Activated CD4-positive, alpha-beta memory T cell treated with anti-CD3 and anti-CD28 coated beads, Interleukin-2, amount 10 ng/mL, durations not matched to agents 7 days and 5 days (primary cell): ENCODE data around the gene ARHGAP26. TPM values are rescaled to one million over a fixed set of nuclear protein-coding genes. Genes with fewer than 3 reads are reported as not detected.
A peak's percentile ranks its signal among the peaks of the same experiment; 100 is the strongest.

Experiments
- CTCF ChIA-PET: fragments of 350-600 bp; sonication (Branson Sonifier 250); formaldehyde crosslinking; loops from one replicate; lab custom pipeline; 2021; ENCODE audit warnings: antibody characterized with exemption, inconsistent platforms; lab: Charles Lee
- POLR2A ChIA-PET: fragments of 350-600 bp; sonication (Branson Sonifier 250); formaldehyde crosslinking; loops from one replicate; lab custom pipeline; 2021; ENCODE audit warnings: antibody characterized with exemption; lab: Charles Lee
- DNase-seq: peaks from one replicate; pipeline ENCODE4 v3.0.0-alpha.2; 2020
- H3K27ac Mint-ChIP-seq: one replicate; pipeline ENCODE4 v1.8.0; 2021; ENCODE audit warnings: mild to moderate bottlenecking, mixed read lengths
- H3K27me3 Mint-ChIP-seq: one replicate; pipeline ENCODE4 v1.8.0; 2021; ENCODE audit warnings: mixed read lengths
- H3K36me3 Mint-ChIP-seq: one replicate; pipeline ENCODE4 v1.8.0; 2021; ENCODE audit warnings: low read depth, mixed read lengths
- H3K4me1 Mint-ChIP-seq: one replicate; pipeline ENCODE4 v1.8.0; 2021; ENCODE audit warnings: mixed read lengths
- H3K4me3 Mint-ChIP-seq: one replicate; pipeline ENCODE4 v1.8.0; 2021; ENCODE audit warnings: mild to moderate bottlenecking, mixed read lengths
- H3K9me3 Mint-ChIP-seq: one replicate; pipeline ENCODE4 v1.8.0; 2021; ENCODE audit warnings: mixed read lengths
- total RNA-seq, 2 experiments: library from RNA; stranded (reverse); gene quantifications; one replicate each; pipeline ENCODE4 v1.2.3, GENCODE V29; 2021

Gene ARHGAP26
- total RNA-seq, 2 experiments from 2014 or later: 14.8 to 17.1 TPM

DNA sequence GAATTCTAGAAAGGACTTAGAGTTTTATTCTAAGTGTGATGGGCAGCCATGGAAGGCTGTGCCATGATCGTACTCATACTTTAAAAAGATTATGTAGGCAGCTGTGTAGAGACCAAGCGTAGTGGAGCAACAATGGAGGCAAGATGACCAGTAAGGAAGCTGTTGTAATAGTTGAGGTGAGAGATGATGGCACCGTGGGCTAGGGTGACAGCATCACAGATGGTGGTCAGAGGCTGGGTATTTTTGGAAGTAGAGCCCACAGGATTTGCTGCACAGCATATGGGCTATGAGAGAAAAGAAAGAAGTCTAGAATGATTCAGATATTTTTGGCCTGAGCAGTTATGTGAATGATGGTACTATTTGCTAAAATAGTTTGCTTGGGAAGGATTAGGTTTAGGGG is 7.7 kb downstream of the ARHGAP26 start:
- no peaks in the 10 kb centered on the region for H3K9me3 Mint-ChIP-seq
- ChIA-PET CTCF (interaction anchor here (1.0 kb wide), 1 partner anchor 8 kb away, joined by 3 read pairs; no protein-coding TSS in a partner anchor), POLR2A (no interaction called here)
- no peaks in the 10 kb centered on the region for H3K36me3 Mint-ChIP-seq
- H3K4me3 Mint-ChIP-seq: no peak overlapping the region
- H3K4me1 Mint-ChIP-seq: peaks cover 36% of the 10 kb centered on the region
- no peaks in the 10 kb centered on the region for H3K27me3 Mint-ChIP-seq
- no peak for DNase-seq
- no peak overlapping the region for H3K27ac Mint-ChIP-seq

DNA sequence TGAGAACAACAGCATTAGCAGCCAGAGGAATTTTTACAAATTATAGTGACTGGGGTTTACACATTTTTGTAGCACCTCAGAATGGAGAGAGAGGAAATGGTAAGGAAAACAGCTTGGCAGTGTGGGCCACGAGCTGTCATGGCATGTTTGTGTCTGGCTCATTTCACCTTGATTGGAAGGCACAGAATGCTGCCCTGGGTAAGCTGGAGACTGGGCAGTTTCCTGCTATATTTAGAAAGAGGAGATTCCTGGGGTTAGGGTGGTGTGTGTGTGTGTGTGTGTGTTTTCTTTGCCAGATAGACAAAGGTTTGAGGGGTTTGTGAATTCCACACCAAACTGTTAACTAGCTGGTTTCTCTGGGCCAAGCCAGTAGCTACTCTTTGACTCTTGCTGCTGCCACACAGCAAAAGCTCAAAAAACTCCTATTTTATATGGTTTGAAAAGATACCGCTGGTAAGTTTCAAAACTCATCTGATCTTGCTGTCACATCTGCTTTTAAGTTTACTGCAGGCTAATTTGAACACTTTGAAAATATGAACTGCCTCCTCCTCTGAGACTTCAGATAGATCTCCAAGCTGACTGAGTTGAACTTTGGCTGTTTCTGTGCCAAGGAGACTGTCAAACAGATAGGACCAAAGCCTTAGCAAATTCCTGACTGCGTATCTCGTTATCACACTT is 9.1 kb downstream of the ARHGAP26 start:
- no peak for DNase-seq
- Mint-ChIP-seq H3K9me3 (no peaks in the 10 kb centered on the region), H3K36me3 (no peaks in the 10 kb centered on the region), H3K27me3 (no peaks in the 10 kb centered on the region), H3K27ac (no peak overlapping the region), H3K4me3 (no peak overlapping the region), H3K4me1 (peaks cover 45% of the 10 kb centered on the region)
- ChIA-PET CTCF (interaction anchor here (1.3 to 2.0 kb wide), 3 partner anchors 31 to 109 kb away, joined by 5 read pairs; no protein-coding TSS in a partner anchor), POLR2A (interaction anchor here (0.9 to 2.3 kb wide), 2 partner anchors 8 to 21 kb away, joined by 3 to 6 read pairs; no protein-coding TSS in a partner anchor)

GRCh38 chr5:142780871-142781270 is 10.7 kb downstream of the ARHGAP26 start:
- H3K4me1 Mint-ChIP-seq: peaks cover 59% of the 10 kb centered on the region
- H3K36me3 Mint-ChIP-seq: no peaks in the 10 kb centered on the region
- no peak overlapping the region for H3K27ac Mint-ChIP-seq
- no peaks in the 10 kb centered on the region for H3K9me3 Mint-ChIP-seq
- ChIA-PET CTCF (no interaction called here), POLR2A (no interaction called here)
- DNase-seq: no peak
- H3K4me3 Mint-ChIP-seq: no peak overlapping the region
- no peaks in the 10 kb centered on the region for H3K27me3 Mint-ChIP-seq

DNA sequence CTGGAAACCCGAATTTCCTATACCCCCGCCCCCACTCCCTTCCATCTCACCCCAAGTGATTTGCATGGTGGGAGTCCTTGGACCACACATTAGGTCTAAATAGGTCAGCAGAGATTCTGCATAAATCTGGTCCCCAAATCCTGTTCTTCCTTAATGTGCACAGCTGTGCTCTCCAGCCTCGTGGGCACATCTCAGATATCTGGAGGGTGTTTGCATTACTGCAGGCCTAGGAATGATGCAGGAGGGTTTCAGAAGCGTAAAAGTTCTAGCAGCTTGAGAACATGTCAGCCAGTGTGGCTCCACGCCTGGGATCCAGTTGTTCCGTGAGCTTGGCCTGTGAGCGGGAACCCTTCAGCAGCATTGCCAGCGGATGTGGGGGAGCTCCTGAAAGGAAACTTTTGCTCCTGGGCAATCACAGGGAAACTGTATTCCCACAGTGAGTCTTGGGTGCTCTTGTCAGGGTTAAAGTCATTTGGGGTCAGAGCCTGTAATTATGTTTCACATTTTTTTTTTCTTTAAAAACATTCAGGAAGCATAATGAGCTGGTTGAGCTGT is 12.9 kb downstream of the ARHGAP26 start:
- peak overlapping the region; percentile 81 for H3K27ac Mint-ChIP-seq
- H3K4me3 Mint-ChIP-seq: no peak overlapping the region

DNA sequence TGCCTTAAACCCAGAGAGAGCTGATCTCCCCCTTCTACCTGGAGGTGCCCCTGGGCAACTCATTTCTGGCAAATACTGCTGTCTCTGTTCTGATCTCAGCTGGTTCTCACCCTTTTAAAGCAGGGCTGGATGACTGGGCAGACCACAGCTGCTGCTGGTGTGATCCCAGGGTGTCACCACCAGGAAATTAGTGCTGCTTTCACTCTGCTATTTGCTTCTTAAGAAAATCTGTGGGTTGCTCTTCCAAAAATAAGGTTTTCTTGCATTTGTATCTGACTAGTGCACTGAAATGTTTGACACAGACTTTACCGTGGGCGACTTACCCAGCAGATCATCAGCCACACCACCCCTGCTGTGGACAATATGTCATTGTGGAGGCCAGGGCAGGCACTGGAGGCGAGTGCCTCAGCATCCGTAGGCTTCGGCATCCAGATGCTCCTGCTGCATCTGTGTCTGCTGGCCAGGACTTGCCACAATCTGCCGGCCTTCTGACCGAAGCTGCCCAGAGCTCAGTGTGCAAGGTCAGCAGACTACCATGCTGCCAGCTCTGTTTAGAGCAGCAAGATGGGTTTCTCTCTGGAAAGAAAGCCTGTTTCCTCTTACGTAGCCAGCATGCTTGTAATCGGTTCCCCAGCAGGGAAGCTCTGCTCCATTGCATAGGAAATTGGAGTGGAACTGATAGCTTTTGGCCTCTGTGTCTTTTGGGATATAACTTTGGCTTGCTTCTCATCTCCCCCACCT is 13.6 kb downstream of the ARHGAP26 start:
- Mint-ChIP-seq H3K9me3 (no peaks in the 10 kb centered on the region), H3K27me3 (no peaks in the 10 kb centered on the region), H3K27ac (peak overlapping the region; percentile 81), H3K4me1 (peaks cover 61% of the 10 kb centered on the region), H3K4me3 (peak overlapping the region; percentile 63), H3K36me3 (peaks cover 3% of the 10 kb centered on the region)
- ChIA-PET CTCF (interaction anchor here (0.7 to 3.4 kb wide), 13 partner anchors 9 to 105 kb away, joined by 3 to 48 read pairs (median 4); partner anchors contain the start of gene ARHGAP26), POLR2A (interaction anchor here (0.8 to 4.2 kb wide), 10 partner anchors 12 to 621 kb away, joined by 3 to 43 read pairs (median 4); partner anchors contain the start of gene ARHGAP26)
- DNase-seq: peak; percentile 74

More for the DNA sequence above, 12.9 kb downstream of the ARHGAP26 start:
- POLR2A ChIA-PET: interaction anchor here (0.8 to 4.2 kb wide), 7 partner anchors 11 to 622 kb away, joined by 3 to 43 read pairs (median 4); partner anchors contain the start of gene ARHGAP26
- CTCF ChIA-PET: interaction anchor here (0.7 to 3.4 kb wide), 11 partner anchors 10 to 105 kb away, joined by 3 to 48 read pairs (median 4); partner anchors contain the start of gene ARHGAP26
- no peaks in the 10 kb centered on the region for H3K27me3 Mint-ChIP-seq
- peaks cover 3% of the 10 kb centered on the region for H3K36me3 Mint-ChIP-seq
- no peak for DNase-seq
- H3K4me1 Mint-ChIP-seq: peaks cover 63% of the 10 kb centered on the region
- no peaks in the 10 kb centered on the region for H3K9me3 Mint-ChIP-seq

- peaks cover 3% of the 10 kb centered on the region for H3K36me3 Mint-ChIP-seq
- peak overlapping the region; percentile 63 for H3K4me3 Mint-ChIP-seq
- CTCF ChIA-PET: interaction anchor here (0.8 to 3.4 kb wide), 6 partner anchors 13 to 83 kb away, joined by 4 to 48 read pairs (median 4); partner anchors contain the start of gene ARHGAP26
- H3K4me1 Mint-ChIP-seq: peaks cover 54% of the 10 kb centered on the region
- no peaks in the 10 kb centered on the region for H3K9me3 Mint-ChIP-seq
- H3K27ac Mint-ChIP-seq: peak overlapping the region; percentile 81
- no peaks in the 10 kb centered on the region for H3K27me3 Mint-ChIP-seq
- POLR2A ChIA-PET: interaction anchor here (1.0 to 4.2 kb wide), 9 partner anchors 13 to 224 kb away, joined by 3 to 43 read pairs (median 4); partner anchors contain the start of gene ARHGAP26
- no peak for DNase-seq
Observed at GRCh38 chr5:142784401-142784955, 14.3 kb downstream of the ARHGAP26 start.

DNA sequence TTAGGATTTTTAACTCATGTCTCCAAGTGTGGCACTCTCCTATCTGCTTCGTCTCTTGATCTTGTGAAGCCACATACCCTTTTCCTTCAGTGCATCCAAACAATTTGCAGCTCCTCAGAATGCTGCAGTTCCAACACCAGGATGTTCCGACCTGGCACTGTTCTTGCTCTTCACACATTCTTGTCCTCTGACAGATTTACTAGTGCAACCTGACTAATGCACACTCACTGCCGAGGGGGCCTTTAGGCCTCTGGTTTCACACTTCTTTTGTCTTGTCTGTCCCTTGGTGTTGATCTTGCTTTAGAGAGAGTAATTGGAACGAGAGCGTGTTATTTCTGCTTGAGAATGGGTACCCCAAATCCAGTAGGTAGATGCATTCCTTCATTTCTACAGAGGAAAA is 15.0 kb downstream of the ARHGAP26 start:
- CTCF ChIA-PET: interaction anchor here (0.9 to 3.4 kb wide), 6 partner anchors 12 to 82 kb away, joined by 3 to 48 read pairs (median 4); partner anchors contain the start of gene ARHGAP26
- H3K4me1 Mint-ChIP-seq: peaks cover 50% of the 10 kb centered on the region
- no peaks in the 10 kb centered on the region for H3K9me3 Mint-ChIP-seq
- H3K4me3 Mint-ChIP-seq: no peak overlapping the region
- peaks cover 3% of the 10 kb centered on the region for H3K36me3 Mint-ChIP-seq
- POLR2A ChIA-PET: interaction anchor here (1.7 to 4.2 kb wide), 3 partner anchors 14 to 44 kb away, joined by 3 to 43 read pairs (median 27); partner anchors contain the start of gene ARHGAP26
- no peak for DNase-seq
- no peak overlapping the region for H3K27ac Mint-ChIP-seq
- no peaks in the 10 kb centered on the region for H3K27me3 Mint-ChIP-seq

DNA sequence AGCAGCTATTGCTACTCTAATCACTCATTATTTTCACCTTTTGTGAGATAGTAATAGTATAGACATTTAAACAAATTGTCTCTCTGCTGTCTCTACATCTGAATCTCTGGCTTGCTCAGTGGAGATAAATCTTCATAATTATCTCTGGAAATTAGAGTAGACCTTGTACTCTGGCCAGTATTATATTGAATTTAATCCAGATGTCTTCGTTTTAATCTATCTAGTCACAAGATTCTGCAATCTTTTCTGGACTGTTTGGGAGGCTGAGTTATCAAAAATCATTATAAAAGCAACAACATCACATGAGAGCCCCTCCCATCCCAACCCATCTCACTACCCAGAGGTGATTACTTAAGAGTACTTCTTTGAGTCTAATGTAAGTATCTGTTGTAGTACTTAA is 19.0 kb downstream of the ARHGAP26 start:
- ChIA-PET POLR2A (no interaction called here), CTCF (interaction anchor here (0.6 kb wide), 1 partner anchor 19 kb away, joined by 4 read pairs; the partner anchor contains the start of gene ARHGAP26)
- Mint-ChIP-seq H3K36me3 (peaks cover 3% of the 10 kb centered on the region), H3K27ac (no peak overlapping the region), H3K27me3 (no peaks in the 10 kb centered on the region), H3K9me3 (no peaks in the 10 kb centered on the region), H3K4me1 (peaks cover 23% of the 10 kb centered on the region), H3K4me3 (no peak overlapping the region)
- no peak for DNase-seq

GRCh38 chr5:142792012-142792864 is 22.1 kb downstream of the ARHGAP26 start:
- Mint-ChIP-seq H3K27me3 (no peaks in the 10 kb centered on the region), H3K36me3 (peaks cover 4% of the 10 kb centered on the region), H3K4me3 (no peak overlapping the region), H3K9me3 (no peaks in the 10 kb centered on the region), H3K27ac (no peak overlapping the region), H3K4me1 (peaks cover 20% of the 10 kb centered on the region)
- ChIA-PET POLR2A (no interaction called here), CTCF (interaction anchor here (1.2 to 1.3 kb wide), 2 partner anchors 9 to 21 kb away, joined by 3 read pairs; no protein-coding TSS in a partner anchor)
- DNase-seq: no peak

- H3K36me3 Mint-ChIP-seq: peaks cover 4% of the 10 kb centered on the region
- ChIA-PET CTCF (interaction anchor here (1.2 to 1.3 kb wide), 2 partner anchors 9 to 21 kb away, joined by 3 read pairs; no protein-coding TSS in a partner anchor), POLR2A (no interaction called here)
- H3K27ac Mint-ChIP-seq: no peak overlapping the region
- peaks cover 25% of the 10 kb centered on the region for H3K4me1 Mint-ChIP-seq
- no peaks in the 10 kb centered on the region for H3K27me3 Mint-ChIP-seq
- DNase-seq: no peak
- H3K4me3 Mint-ChIP-seq: no peak overlapping the region
- H3K9me3 Mint-ChIP-seq: no peaks in the 10 kb centered on the region
Observed at GRCh38 chr5:142792865-142793232, 22.7 kb downstream of the ARHGAP26 start.

- Mint-ChIP-seq H3K27ac (no peak overlapping the region), H3K4me3 (no peak overlapping the region), H3K4me1 (peaks cover 42% of the 10 kb centered on the region), H3K9me3 (no peaks in the 10 kb centered on the region), H3K27me3 (no peaks in the 10 kb centered on the region), H3K36me3 (peaks cover 4% of the 10 kb centered on the region)
- POLR2A ChIA-PET: no interaction called here
- CTCF ChIA-PET: interaction anchor here (0.7 kb wide), 1 partner anchor 81 kb away, joined by 3 read pairs; no protein-coding TSS in a partner anchor
- DNase-seq: no peak
Observed at GRCh38 chr5:142794537-142794936, 24.4 kb downstream of the ARHGAP26 start.
